SKM-1 (cell line): Measurements from ENCODE around the gene ZNF185.

Experiments
- DNase-seq: peaks from one replicate; lab custom pipeline; 2025; ENCODE audit not compliant: unreplicated experiment; lab: John Stamatoyannopoulos, UW

The ZNF185 gene

DNA sequence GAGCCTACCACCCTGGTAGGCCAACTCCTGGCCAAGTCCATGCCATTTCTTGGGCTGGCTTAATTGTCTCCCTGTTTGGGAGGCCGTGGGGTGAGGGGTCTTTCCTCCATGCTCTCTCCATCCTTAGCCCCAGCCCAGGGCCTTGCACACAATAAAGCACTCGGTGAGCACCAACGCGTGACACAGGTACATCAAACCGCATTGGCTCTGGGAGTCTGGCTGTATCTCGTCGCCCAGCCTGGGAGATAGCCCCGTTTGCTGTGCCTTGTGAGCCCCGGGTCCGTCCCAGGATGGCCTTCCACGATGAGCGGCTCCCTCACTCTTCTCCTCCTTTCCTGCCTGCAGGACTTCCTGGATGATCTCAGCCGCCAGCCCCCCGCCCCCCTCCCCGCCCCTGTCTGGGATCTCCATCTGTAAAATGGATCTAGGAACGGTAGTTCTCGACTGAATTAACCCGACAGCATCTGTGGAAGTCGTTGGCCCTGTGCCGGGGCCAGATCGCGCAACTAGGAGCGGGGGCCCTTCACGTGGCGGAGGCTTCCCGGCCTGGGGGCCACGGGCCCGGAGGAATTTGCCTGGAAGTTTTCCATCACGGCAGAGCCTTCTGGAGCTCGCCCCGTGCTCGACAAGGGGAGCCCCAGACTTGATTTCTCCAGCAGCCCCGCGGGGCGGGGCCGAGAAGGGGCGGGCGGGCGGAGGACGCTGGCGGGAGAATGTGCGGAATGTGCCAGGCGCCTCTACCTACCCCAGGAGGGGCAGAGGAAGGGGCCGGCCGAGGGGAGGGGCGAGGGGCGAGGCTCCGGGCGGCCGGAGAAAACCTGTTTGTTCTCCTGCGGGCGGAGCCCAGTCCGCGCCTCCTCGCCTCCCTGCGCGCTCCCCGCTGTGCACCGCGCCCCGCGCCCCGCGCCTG lies at the start of gene ZNF185:
Gene ZNF185 (plus strand): TSS at position 846 of the 910 bp plus-strand sequence. CDS start 16,423 bp downstream, outside the sequence.
- DNase-seq, result no peak

DNA sequence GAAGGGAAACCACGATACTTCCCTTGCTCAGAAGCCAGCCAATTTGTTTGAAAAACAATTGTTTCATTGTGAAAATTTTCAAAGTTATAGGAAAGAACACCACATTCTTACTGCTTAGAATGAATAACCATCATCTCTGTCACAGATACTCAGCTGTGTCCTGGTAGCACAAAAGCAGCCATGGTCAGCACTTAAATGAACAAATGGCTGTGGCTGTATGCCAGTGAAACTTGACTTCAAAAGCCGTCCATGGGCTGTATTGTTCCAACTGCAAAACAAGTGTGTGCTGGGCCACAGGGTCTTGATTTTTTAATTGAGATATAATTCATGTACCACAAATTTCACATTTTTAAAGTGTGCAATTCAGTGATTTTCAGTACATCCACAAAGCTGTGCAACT lies 47.4 kb upstream of the ZNF185 start:
- DNase-seq, result no peak

DNA sequence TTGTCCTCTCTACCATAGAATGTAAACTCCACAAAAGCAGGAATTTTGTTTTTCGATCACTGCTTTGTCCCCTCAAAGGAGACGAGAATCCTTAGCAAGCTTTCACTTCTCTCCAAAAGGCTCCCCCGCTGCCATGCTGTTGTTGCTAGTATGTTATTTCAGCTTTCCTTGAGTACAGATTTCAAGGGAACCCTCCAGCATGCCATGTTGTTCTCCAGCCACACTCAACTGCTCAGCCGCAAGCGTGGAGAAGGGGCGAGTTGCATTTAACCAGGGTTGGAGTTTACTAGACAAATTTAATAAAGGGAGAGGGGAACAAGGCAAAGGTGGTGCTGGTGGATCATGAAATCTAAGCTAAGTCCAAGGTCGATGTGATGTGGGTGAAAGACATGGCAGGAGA lies 43.9 kb upstream of the ZNF185 start:
- no peak for DNase-seq

DNA sequence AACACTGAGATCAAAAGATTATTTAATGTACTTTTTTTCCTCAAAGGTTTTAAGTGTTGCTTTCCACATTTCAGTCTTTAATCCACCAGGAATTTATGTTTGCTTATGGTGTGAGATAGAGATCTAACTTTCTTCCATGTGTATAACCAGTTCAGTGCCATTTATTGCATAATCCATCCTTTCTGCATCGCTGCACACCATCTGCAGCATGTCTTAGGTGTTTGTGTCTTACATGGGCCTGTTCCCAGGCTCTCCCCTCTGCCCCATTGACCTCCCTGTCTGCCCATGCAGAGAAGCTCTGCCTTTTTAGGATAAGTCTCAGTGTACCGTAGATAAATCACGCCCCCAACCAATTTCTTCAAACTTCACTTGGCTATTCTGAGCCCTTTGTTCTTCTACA lies 36.8 kb upstream of the ZNF185 start:
- DNase-seq, result no peak

DNA sequence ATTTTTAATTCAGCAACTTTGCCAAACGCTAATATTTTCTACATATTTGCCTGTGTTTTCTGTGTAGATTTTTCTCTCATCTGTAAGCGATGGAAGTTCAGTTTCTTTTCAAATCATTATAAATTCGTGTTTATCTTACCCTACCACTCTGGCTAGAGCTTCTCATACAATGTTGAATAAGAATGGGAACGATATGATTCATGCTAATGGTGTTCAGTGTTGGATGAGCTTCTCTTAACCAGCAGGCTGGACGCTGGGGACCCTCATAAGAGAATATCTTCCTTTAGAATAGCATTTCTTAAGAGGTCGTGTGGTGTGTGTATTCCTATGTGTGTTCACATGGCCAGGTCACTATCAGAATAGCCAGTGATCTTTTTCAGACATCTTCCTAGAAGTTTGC lies 36.0 kb upstream of the ZNF185 start:
- DNase-seq, result no peak

DNA sequence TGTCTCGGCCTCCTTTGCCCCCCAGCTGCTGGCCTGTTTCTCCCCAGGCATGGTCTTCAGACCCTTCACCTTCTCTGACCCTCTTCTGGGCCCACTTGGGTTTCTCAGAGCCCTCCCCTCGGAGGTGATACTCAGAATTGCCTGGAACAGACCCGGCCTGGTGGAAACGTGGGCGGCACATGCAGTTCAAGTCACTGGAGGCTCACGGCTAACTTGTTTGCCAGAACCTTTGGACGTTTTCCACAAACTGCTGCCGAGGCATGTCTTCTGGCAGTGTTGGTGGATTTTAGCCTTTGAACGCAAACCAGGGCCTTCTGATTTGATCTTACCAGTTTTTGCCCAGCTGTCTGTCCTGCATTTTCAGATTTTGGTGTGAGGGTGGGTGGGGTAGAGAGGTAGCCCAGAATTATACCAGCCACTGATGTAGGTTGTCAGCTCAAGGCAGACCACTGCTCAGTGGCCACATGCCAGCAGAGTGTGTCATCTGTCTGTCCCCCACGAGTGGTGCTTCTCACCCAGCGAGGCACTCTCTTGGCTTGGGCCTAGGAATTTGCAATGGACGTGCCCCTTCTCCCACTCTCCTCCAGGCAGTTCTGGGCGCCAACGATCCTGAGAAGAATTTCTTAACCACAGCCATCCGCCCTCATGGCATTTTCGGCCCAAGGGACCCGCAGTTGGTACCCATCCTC lies 32.5 kb upstream of the ZNF185 start:
- no peak for DNase-seq

DNA sequence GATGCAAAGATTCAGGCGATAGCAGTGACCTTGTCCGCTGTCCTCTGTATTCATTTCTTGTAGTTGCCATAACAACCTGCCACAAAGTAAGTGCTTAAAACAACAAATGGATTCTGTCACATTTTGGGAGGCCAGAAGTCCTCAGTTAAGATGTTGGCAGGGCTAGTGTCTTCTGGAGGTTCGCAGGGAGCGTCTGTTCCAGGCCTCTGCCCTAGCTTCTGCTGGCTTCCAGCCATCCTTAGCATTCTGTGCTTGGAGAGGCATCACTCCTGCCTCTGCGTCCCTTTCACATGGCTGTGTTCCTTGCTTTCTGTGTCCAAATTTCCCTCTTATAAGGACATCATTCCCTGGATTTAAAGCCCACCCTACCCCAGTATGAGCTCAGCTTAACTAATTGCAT lies 31.5 kb upstream of the ZNF185 start:
- no peak for DNase-seq

DNA sequence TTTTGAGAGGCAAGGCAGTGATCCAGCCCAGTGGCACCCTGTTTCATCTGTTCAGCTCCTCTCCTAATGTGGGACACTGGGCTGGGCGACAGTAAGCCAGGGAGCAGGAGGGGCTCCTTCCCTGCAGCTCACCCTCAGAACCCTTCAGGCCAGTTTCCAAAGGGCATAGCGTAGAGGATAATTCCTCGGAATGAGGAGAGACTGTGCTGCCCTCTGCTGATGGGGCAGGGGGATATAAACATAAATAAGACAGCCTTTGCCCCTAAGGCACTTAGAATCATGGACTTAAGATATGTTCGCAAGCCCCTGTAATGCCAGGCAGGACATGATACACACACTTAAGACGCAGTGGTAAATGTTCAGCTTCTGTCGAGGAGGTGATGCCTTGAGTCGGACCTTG lies 27.9 kb upstream of the ZNF185 start:
- DNase-seq, result no peak

DNA sequence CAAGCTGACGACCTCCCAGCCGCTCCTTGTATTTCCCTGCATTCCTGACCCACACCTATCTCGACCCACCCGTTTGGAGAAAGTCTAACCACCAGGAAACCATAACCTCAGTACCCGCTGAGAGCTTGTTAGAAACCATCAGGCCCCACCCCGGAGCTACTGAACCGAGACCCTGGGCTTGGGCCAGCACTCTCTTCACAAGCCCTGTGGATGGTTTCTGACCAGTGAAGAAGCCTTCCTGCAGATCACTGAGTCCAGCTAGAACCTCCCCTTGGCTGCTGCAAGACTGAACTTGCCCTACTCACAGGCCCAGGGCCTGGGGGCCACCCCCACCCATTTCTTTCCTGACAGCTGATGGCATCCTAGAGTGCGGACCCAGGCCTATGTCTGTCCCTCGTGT lies 26.6 kb upstream of the ZNF185 start:
- no peak for DNase-seq

DNA sequence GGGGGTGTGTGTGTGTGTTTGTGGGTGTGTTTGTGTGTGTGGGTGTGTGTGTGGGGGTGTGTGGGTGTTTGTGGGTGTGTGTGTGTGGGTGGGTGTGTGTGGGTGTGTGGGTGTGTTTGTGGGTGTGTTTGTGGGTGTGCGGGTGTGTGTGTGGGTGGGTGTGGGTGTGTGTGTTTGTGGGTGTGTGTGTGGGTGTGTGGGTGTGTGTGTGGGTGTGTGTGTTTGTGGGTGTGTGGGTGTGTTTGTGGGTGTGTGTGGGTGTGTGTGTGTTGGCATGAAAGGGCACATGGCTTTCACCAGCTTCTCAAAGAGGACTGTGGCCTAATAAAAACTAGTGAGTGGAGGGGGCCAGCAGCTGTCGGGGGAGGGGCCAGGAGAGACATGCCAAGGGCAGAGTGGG lies 25.3 kb upstream of the ZNF185 start:
- DNase-seq, result no peak

DNA sequence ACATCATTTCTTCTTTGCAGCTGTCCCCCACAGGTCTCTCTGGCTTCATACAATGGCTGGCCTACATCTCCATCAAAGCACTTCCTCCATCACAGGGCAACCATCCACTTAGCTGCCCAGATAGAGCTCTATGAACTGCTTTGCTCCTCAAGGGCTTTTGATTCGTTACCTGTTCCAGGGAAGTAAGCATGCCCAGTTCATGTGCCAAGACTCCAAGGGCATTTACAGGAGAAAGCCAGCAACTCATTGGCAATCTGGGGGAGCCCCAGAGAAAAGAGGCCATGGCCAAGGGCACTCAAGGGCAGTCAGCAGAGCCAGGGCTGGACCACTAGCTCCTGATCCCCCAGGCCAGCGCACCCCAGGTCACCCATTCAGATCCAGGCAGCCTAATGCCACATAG lies 24.5 kb upstream of the ZNF185 start:
- no peak for DNase-seq

DNA sequence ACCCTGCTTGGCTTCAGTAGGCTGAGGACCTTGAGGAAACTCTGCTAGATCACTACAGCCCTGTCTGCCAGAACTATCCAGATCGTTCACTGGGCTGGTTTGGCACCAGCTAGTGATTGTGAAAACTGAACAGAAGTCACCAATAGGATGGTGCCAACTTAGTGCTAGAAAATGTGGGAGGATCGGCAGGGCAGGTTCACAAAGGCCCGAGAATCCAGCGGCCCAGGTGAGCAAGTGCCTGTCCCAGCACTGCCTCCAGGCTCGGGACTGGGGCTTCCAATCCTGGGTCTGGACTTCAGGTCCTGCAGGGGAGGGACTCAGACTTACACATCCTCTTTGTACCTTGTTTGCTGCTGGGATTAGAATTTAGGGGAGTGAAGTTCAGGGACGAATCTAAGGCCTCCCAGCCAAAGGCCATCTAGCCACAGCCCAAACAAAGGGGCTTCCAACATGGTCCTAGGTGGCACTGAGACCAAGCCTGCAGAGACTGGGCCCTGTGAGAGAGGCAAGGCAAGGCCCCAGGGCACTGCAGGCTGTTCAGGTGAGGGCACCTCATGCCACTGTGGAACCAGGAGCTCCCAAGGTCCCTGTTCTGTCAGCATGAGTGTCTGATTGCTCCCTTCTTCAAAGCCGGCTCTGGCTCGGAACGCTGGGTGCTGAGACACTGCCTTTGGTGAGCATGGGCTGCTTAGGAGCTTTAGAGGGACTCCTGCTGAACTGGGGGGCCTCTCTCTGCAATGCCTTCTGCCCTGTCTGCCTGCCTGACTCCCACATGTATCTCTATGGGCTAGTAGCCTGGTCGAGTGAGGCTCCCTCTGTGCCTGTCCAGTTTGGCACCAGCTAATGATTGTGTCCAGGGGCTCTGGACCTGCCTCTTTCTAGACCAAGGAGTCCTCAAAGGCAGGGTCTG lies 20.7 kb upstream of the ZNF185 start:
- DNase-seq, result no peak

DNA sequence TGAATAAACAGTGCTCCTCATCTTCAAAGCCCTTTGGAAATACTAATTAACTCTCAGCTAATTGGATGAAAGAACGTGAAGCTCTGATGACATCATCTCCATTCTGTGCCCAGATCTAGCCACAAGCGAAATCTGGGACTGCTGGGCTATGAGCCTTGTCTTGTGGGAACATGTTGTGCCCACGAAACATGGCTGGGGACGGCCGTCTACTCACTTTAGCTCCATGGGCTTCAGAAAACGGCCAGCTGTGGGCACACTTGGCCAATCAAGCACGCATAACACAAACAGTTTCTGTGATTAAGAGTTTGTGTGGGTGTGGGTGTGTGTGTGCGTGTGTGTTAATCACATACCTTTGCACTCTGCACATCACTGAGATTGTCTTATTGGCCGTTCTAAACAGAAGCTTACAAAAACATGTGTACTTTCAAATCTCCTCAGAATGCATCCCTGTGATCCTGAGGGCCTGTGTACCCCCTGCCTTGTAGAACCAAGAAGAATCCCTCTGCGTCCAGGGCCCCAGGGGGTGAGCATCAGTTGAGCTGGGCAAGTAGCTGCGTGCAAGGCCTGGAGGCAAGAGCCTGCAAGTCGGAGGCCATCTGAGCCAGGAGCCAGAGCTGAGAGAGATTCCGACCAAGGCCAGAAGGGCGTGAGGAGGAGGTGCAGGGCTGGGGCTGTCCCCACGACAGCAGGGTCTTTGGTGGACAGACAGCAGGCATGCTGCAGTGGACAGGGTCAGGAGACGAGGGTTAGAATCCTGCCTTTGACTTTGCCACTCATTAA lies 18.7 kb upstream of the ZNF185 start:
- DNase-seq, result no peak

DNA sequence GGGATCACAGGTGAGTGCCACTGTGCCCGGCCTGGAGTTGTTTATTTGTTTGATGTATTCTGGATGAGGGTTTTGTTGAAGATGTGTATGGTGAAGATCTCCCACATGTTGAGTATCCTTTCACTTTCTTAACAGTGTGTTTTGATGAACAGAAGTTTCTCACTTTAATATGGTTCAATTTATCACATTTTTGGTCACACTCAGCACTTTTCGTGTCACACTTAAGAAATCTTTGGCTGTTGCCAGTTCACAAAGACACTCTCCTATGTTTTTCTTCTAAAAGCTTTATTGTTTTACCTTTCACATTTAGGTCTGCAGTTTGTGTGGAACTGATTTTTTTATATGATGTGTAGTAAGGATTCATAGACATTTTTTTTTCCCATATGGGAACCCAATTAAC lies 16.6 kb upstream of the ZNF185 start:
- DNase-seq, result no peak

DNA sequence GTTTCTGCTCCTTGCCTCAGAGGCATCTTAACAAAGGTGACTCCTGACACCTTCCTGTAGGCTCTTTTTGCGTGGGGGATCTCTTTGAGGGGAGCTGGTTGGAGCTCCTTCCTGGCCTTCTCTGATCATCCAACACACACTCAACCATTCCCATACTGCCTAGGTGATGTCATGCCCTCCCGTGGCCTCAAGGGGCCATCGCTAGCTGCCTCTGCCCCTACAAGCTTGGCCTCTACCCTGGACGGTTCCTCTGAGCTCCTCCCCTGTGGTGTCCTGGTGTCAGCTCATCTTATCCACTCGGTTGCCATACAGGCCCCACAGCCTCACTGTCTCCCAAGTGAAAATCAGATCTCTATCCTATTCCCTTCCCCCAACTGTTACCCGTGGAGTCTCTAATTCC lies 13.7 kb upstream of the ZNF185 start:
- no peak for DNase-seq

DNA sequence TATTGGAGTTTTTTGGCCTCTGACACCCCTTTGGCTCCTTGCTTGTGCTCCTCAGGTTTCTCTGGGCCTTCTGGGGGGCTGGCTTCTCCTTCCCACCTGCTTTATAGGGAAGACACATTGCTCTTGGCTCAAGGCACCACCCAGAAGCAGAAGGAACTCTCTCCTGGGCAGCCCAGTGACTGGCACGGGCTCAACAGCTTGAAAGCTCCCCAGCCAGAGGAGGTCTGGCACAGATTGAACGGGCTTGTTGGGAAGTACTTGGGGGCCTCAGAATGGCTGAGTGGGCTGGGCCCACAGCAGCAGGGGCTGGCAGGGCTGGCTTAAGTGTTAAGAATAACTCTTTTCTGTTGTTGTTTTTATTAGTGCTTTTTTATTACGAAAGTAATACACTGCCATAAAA lies 11.2 kb upstream of the ZNF185 start:
- no peak for DNase-seq

DNA sequence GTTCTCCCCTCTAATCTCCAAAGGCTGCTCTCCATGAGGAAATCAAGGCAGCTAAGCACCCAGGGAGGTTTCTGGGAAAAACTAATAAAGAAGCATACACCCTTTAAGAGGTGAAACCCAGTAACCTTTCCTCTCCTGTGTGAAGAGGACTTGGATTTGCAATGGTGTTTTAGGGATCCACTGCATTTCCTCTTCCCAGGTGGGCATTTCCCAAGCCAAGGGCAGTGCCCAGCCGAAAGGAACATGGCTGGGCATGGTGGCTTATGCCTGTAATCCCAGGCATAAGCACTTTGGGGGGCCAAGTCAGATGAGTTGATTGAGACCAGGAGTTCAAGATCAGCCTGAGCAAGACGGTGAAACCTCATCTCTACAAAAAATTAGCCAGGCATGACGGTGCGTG lies 5.4 kb upstream of the ZNF185 start:
- DNase-seq, result no peak

DNA sequence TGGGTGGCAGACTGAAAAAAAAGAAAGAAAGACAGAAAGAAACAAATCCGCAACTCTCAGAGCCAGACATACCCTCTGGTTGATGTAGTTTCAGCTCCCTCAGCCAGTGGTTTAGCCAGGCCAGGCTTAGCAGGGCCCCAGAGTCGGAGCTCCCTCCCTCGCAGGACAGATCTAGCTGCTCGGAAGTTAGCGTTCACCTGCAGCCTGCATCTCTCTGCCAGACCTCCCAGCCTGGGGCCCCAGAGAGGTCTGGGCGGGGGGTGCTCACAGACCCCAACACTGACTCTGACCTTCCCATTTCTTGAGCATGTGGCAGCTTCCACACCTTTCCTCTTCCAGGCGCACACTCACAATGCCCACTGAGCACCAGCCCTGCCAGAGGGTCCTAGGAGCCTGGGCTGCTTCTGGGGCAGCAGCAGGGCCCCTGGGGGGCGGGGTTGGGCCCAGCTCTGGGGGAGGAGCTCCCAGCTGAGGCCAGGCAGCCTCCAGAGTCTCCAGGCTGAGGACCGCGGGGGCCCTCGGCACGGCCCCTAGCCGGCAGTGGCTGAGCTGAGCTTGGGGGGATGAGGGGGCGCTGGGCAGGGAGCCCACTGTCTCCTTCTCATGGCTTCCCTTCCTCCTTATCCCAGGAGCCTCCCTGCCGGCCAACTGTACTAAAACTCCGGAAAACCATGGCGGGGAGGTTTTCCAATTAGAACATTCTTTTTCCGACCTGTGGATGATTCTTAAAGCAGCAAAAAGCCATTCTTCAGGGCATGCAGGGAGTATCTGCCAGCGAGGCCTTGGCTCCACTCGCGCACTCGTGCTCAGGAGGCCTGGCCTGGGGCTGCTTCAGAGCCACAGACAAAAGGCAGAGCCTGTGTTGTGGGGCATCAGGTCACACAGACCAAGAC lies 4.6 kb upstream of the ZNF185 start:
- no peak for DNase-seq

DNA sequence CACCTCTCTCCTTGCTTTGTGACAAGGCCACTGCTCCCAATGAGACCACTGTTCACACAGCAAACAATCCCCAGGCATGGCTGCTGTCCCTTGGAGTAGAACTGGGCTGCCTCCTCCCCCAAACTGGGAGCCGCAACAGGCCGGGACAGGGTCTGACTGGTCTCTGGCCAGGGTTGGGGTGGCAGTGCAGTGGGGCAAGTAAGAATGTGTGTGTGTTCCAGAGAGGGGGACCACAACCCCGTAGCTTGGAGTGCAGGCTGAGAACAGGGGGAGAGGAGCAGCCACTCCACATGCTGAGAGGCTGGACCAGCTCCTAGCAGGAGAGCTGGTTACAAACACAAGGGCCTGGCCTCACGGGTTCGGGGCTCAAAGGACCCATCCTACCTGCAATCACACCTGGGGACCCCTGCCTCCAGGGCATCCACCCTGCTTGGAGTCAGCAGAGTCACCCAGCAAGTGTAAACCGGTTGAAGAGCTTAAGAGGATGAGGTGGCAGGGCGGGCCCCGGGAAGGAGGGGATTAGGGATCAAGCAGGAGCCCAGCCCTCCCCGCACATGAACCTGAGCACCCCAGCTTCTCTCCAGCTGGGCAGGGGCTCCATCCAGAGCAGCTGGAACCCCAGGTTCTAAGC lies 3.8 kb upstream of the ZNF185 start:
- DNase-seq, result no peak
